Stimulated activated CD4-positive, alpha-beta T cell treated with anti-CD3 and anti-CD28 coated beads, Interleukin-2, amount 100 ng/mL, for 4 hours (primary cell): ENCODE results near the gene RGPD8.
"Not testable (repeated sequence)": the region's sequence is repeated elsewhere in the genome, so short reads cannot be mapped to it uniquely, and the experiment has no call there.

ENCODE experiments used
- DNase-seq: peaks from one replicate; pipeline ENCODE4 v3.0.0-alpha.2; 2020; ENCODE audit warnings: low read depth

The RGPD8 gene

DNA sequence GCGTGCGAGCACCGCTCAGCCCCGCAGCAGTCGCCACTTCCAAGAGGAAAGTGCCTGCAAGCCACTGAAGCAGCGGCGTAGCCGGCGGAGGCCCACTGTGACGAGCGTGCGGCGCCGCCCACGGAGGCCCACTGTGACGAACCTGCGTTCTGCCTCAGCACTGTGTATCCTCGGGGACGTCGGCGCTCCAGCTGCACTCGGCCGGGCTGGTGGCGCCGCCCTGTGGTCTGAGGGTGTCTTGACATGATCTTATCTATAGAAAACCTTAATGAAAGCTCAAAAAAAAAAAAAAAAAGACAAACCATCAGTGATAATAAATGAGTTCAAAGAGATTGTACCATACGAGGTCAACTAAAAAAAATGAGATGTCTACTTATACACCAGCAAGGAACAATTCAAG lies at the start of gene RGPD8:
Gene RGPD8 (minus strand): TSS at position 166 of the 400 bp plus-strand sequence. CDS start 192 bp downstream, outside the sequence.
- DNase-seq = peak; percentile 84

DNA sequence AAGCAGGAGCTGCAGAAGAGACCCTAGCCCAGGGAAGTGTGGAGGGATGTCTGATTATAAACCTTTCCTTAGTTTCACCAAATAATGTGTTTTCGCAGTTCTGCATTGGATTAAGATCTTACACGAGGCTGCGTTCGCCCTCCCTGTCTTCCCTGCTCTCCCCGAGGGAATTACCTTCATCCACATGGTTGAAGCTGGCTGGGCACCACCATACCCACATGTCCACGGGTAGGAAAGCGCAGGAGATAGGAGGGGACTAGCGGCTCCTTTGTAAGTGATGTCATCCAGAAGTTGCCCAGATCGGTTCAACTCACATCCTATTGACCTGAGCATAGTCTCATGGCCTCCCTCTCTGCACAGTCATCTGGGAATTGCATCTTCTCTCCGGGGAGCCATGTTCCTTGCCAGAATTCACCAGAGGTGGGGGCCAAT lies 49.6 kb upstream of the RGPD8 start:
- no peak for DNase-seq

- DNase-seq = peak; percentile 16
Observed at GRCh38 chr2:112482309-112483041, 49.0 kb upstream of the RGPD8 start.

- DNase-seq = peak; percentile 78
Observed at GRCh38 chr2:112481528-112482233, 48.2 kb upstream of the RGPD8 start, which contains the start of gene TTL. Gene TTL, plus strand, starts transcription at chr2:112482156. Its CDS starts 189 bp downstream, at chr2:112482345.

DNA sequence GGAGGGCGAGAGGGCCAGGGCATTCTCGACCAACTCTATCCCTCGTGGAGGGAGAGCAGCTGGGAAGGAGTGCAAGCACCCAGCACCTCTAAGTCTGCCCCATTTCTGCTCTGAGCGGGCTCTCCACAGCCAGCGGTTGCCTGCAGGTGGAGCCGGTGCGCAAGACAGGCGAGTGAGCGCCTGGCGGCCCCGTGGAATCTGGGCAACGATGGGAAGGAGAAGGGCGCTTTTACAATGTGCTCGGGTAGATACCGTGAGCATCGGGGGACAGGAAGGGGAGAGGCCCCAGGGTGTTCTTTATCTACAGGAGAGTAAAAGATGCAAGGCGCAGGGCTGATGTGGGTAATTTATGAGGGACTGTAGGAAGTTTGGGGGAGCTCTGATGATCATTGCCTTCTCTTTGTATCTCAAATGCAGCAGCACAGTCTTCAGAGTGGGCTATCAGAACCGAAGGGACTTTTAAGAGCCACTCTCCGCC lies 47.6 kb upstream of the RGPD8 start:
- peak; percentile 75 for DNase-seq

DNA sequence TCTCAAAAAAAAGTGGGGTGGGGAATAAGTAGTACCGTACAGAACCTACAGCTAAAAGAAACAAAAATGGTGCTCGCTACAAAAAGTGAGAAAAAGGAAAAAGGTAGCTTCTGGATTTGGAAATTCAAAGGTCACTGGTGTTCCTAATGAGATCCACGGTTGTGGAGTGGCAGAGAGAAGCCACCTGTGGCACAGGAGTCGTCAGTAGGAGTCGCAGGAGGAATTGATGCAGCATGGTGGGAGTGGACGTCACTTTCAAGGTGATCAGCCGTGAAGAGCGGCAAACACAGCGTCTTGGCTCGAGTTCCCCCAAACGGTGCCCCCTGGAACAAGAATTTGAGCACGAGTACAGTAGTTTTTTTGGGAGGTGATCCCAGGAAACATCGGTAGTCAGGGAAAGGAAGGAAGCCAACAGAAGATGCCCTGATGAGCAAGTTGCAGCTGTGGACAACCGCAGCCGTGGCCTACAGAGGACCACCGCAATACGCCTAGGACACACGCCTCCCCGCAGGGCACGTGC lies 47.1 kb upstream of the RGPD8 start:
- peak; percentile 9 for DNase-seq

DNA sequence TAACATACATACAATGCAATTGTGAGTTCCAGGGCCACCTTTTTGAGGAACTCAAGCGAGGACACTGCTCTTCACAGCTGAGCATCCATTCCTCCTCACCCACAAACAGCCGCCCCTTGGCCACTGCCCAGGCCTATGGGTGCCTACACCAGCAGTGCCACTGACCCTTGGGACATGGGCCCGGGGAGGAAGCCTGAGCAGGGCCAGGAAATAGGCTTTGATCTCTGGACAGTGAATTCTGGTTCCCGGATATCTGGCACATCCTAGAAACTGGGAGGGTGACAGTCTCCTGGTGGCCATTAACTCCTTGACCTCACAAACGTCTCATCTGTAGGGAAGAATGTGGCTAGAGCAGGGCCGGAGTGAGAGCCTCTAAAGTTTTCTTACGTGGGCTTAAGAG lies 43.0 kb upstream of the RGPD8 start:
- DNase-seq = no peak

GRCh38 chr2:112474844-112475486 lies 41.5 kb upstream of the RGPD8 start:
- no peak for DNase-seq

- no peak for DNase-seq
Observed at GRCh38 chr2:112472547-112473263, 39.3 kb upstream of the RGPD8 start.

- no peak for DNase-seq
Observed at GRCh38 chr2:112465382-112465781, 31.9 kb upstream of the RGPD8 start.

- no peak for DNase-seq
Observed at GRCh38 chr2:112463256-112463655, 29.8 kb upstream of the RGPD8 start.

GRCh38 chr2:112462178-112462577 lies 28.7 kb upstream of the RGPD8 start:
- DNase-seq = no peak

DNA sequence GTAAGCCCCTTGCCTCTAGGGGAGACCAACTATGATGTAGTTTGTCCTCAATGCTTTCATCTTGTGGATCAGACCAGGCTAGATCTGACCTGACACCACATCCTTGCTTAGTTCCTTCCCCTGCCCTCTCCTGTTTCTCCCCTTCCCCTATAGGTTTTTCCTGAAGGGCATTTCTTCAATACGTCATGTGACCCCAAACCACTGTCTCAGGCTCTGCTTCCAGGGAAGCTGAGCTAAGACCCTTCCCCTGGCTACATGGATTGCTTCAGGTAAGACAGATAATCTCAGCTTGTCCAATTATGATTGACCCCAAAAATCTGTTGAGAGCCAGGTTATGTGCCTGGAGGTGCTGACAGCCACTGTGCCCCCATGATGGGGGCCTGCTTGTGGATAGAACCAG lies 25.9 kb upstream of the RGPD8 start:
- no peak for DNase-seq

DNA sequence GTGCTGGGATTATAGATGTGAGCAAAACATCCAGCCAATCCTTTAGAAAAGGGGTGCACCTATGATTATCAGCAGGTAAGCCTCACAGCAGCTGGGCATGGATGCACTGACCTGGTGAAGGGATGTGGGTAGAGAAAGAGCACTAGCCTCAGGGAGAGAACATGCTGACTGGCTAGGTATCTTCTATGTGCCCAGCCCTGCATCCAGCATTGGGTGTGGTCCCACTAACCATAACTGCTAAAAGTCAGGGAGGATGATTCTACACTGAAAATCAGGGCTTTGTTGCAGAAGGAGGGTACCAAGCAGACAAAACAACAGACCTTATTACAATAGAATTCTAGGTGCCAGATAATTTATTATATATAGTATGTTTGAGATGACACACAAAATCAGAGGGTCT lies 21.1 kb upstream of the RGPD8 start:
- DNase-seq = no peak

DNA sequence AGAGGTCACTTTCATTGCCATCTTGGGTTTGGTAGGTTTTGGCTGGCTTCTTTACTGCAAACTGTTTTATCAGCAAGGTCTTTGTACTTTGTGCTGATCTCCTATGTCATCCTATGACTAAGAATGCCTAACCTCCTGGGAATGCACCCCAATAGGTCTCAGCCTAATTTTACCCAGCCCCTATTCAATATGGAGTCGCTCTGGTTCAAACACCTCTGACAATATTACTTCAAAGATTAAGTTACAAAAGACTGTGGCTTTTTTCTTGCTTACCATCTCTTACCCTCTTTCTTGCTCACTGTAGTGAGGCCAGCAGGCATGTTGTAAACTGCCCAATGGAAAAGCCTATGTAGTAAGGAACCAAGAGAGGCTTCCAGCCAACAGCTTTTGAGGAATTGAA lies 17.9 kb upstream of the RGPD8 start:
- no peak for DNase-seq

GRCh38 chr2:112449854-112450253 lies 16.4 kb upstream of the RGPD8 start:
- no peak for DNase-seq

- not testable (repeated sequence) for DNase-seq
Observed at GRCh38 chr2:112444256-112444655, 10.8 kb upstream of the RGPD8 start.

DNA sequence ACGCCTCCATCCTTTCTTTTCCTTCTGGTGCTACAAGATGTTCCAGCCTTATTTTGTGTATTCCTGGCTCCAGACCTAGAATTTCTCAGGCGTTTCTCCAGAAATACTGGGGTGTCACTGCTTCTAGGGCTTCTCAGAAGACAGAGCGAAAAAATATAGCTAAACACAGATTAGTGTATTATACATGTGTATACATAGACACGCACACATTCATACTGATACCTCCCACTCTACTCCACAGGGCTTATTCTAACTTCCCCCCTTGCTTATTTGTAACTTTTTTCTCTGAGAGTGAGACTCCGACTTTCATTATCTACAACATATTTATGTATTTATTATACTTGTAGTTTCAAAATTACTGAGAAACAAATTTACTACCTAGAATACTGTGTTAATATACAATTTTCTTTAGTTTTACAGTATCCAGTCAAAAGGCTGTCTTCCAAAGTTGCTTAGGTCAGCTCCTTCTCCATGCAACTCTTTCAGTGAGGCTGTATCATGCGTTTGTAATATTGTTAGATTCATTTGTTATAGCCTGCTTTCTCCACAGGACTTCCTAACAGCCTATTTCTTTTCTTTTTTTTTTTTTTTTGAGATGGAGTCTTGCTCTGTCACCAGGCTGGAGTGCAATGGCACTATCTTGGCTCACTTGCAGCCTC lies 5.3 kb upstream of the RGPD8 start:
- DNase-seq = not testable (repeated sequence)

- DNase-seq = not testable (repeated sequence)
Observed at GRCh38 chr2:112437405-112437831, 4.0 kb upstream of the RGPD8 start.

GRCh38 chr2:112436993-112437392 lies 3.5 kb upstream of the RGPD8 start:
- not testable (repeated sequence) for DNase-seq
